Activated CD4-positive, alpha-beta T cell treated with anti-CD3 and anti-CD28 coated beads, Interleukin-2, Interleukin-6, amounts not matched to agents 100 ng/mL and 50 ng/mL, durations not matched to agents 16 hours and 8 hours (primary cell): ENCODE results near the gene CDKN2B-AS1.

Source experiments
- DNase-seq: peaks from one replicate; pipeline ENCODE4 v3.0.0-alpha.2; 2020

Gene CDKN2B-AS1

DNA sequence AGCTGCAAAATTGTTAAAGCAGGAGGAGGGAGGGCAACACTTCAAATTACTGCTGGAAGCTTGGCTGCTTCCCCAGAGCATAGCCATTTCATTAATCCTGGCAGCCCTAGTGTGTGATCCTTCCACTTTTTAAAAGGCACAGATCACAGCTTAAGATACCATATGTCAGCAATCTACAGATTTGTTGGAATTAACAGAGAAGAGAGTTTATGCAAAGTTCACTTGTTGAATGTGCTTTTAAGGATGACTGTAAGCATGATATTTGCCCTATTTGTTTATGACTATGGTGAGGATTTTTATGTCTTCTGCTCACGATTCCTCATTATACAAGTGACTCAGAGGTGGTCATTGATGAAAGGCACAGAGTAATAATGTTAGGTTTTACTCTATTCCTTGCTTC is 170.6 kb downstream of the CDKN2B-AS1 start:
- no peak for DNase-seq

DNA sequence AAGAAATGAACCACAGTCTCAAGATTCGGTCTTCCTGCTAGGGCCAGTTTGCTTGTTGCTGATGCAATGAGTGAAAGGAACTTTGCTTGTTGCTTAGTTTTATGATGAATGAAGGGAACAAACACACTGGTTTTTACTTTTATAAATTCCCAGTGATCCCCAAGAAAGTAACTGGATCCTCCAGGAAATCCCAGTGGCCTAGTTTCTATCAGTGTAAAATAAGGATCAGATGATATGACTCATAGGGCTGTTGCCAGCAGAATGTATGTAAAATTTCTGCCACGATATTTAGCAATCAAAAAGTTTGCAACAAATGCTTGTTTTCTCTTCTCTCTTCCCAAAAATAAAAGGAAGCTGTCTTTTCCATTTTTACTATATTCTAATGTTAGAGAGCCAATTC is 174.7 kb downstream of the CDKN2B-AS1 start:
- no peak for DNase-seq

DNA sequence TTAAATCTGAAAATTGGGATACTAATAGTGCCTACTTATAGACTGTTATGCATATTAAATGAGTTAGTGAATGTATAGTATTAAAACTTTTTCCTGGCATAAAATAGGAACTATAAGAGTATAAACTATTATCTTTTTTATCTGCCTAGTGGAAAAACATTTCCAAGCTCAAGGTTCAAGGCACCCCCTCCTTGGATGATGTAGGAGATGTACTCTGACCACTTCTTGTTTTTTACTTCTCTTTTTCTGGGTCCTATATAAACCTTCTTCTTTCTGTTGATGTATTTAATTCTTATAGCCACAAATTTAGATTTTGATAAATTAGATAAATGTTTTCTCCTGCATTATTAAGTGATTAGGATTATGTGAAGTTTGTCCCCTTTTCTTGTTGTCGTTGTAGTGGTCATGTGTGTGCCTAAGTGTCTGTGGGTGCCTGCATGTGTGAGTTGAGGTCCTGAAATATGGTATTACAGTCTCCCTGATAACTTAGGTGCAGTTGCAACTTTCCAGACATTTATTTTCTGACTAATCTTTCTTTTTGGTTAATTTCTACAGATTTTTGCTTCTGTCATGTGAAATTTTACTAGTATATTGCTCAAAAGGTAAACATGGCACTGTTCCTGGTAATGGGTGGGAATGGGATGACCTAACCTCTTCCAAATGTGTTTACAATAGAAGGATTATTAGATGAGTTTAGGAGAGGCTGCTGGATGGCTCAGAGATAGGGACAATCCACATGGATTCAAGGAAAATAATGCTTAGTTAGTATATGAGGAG is 175.3 kb downstream of the CDKN2B-AS1 start:
- no peak for DNase-seq
